IMR-90 (cell line): ENCODE data around the gene ORC1. TPM values are rescaled to one million over a fixed set of nuclear protein-coding genes. Genes with fewer than 3 reads are reported as not detected.

Experiments used
- ATAC-seq: fragments of 200-7000 bp; cut with Tn5 transposase; 2 replicates; pipeline ENCODE4 v1.9.1; 2020; ENCODE audit warnings: low read depth, mild to moderate bottlenecking, moderate library complexity
- BruUV-seq: library from RNA; stranded (reverse); fragments of 400-500 nt; replicated peaks from 2 replicates; lab custom pipeline; 2021; lab: Mats Ljungman, UMichigan
- CTCF ChIA-PET: fragments of 300-600 bp; formaldehyde crosslinking; extraction: SDS; loops from one replicate; lab custom pipeline; 2021; ENCODE audit warnings: antibody characterized with exemption; lab: Yijun Ruan, JAX
- POLR2A ChIA-PET: fragments of 300-600 bp; sonication (Branson Sonifier 250); formaldehyde crosslinking; loops from one replicate; lab custom pipeline; 2022; ENCODE audit warnings: antibody characterized with exemption; ENCODE audit not compliant: unreplicated experiment; lab: Charles Lee
- DNase-seq: peaks from one replicate; pipeline ENCODE4 v3.0.0; 2013
- H2AFZ ChIP-seq: replicated peaks from 2 replicates; pipeline ENCODE3; 2013; ENCODE audit warnings: low read length, mild to moderate bottlenecking; ENCODE audit not compliant: poor library complexity
- H2AK5ac ChIP-seq: 2 replicates; pipeline ENCODE4 v1.6.1; 2013; ENCODE audit warnings: low read depth, low read length, inconsistent platforms
- H2AK9ac ChIP-seq: replicated peaks from 2 replicates; pipeline ENCODE3; 2013; ENCODE audit warnings: mild to moderate bottlenecking, low read depth, low read length, moderate library complexity; ENCODE audit not compliant: poor library complexity
- H2BK120ac ChIP-seq: 2 replicates; pipeline ENCODE4 v1.6.1; 2013; ENCODE audit warnings: low read depth, low read length, inconsistent platforms
- H2BK15ac ChIP-seq: 3 replicates; pipeline ENCODE4 v1.6.1; 2013; ENCODE audit warnings: low read depth, low read length, inconsistent platforms
- H2BK20ac ChIP-seq: 2 replicates; pipeline ENCODE4 v1.6.1; 2013; ENCODE audit warnings: low read depth, mild to moderate bottlenecking, inconsistent platforms, low read length, moderate library complexity
- H2BK5ac ChIP-seq: 2 replicates; pipeline ENCODE4 v1.6.1; 2013; ENCODE audit warnings: mild to moderate bottlenecking, low read depth, low read length, inconsistent platforms; ENCODE audit not compliant: poor library complexity, severe bottlenecking
- H3K14ac ChIP-seq: replicated peaks from 2 replicates; pipeline ENCODE4 v1.6.1; 2013; ENCODE audit warnings: low read depth, low read length, inconsistent platforms
- H3K18ac ChIP-seq: 2 replicates; pipeline ENCODE4 v1.6.1; 2013; ENCODE audit warnings: low read depth, low read length, control low read depth
- H3K23ac ChIP-seq: 2 replicates; pipeline ENCODE4 v1.6.1; 2013; ENCODE audit warnings: low read depth, low read length, inconsistent platforms
- H3K27ac ChIP-seq: 2 replicates; pipeline ENCODE4 v1.5.1; 2013; ENCODE audit warnings: mild to moderate bottlenecking, control low read depth, low read length; ENCODE audit not compliant: insufficient read depth
- H3K27me3 ChIP-seq: 2 replicates; pipeline ENCODE4 v1.6.1; 2013; ENCODE audit warnings: low read length; ENCODE audit not compliant: control insufficient read depth, insufficient read depth
- H3K36me3 ChIP-seq: 2 replicates; pipeline ENCODE4 v1.6.1; 2013; ENCODE audit warnings: low read length, mixed read lengths; ENCODE audit not compliant: control insufficient read depth, insufficient read depth
- H3K4ac ChIP-seq: 2 replicates; pipeline ENCODE4 v1.6.1; 2013; ENCODE audit warnings: low read depth, low read length, inconsistent platforms
- H3K4me1 ChIP-seq: 2 replicates; pipeline ENCODE4 v1.6.1; 2013; ENCODE audit warnings: low read length, mixed read lengths; ENCODE audit not compliant: control insufficient read depth, insufficient read depth
- H3K4me2 ChIP-seq: 2 replicates; pipeline ENCODE4 v1.6.1; 2013; ENCODE audit warnings: low read depth, mild to moderate bottlenecking, control low read depth, low read length, moderate library complexity
- H3K4me3 ChIP-seq: 2 replicates; pipeline ENCODE4 v1.5.1; 2013; ENCODE audit warnings: low read depth, mild to moderate bottlenecking, control low read depth, low read length, moderate library complexity; ENCODE audit not compliant: insufficient read depth
- H3K56ac ChIP-seq: 2 replicates; pipeline ENCODE4 v1.6.1; 2013; ENCODE audit warnings: low read length, inconsistent platforms; ENCODE audit not compliant: insufficient read depth; ENCODE audit errors: extremely low read depth
- H3K79me1 ChIP-seq, 2 experiments: 2 replicates each; pipeline ENCODE4 v1.6.1; 2013; ENCODE audit warnings: low read length in 2 of 2, inconsistent platforms in 1 of 2, low read depth in 1 of 2
- H3K9ac ChIP-seq: 2 replicates; pipeline ENCODE4 v1.6.1; 2013; ENCODE audit warnings: low read depth, low read length, control low read depth
- H3K9me1 ChIP-seq: 2 replicates; pipeline ENCODE4 v1.6.1; 2013; ENCODE audit warnings: low read length, inconsistent platforms; ENCODE audit not compliant: insufficient read depth
- H3K9me3 ChIP-seq: 2 replicates; pipeline ENCODE4 v1.6.1; 2013; ENCODE audit warnings: low read length; ENCODE audit not compliant: control insufficient read depth, insufficient read depth
- H4K20me1 ChIP-seq: 2 replicates; pipeline ENCODE4 v1.6.1; 2013; ENCODE audit warnings: low read length, inconsistent platforms; ENCODE audit not compliant: insufficient read depth
- H4K5ac ChIP-seq: 2 replicates; pipeline ENCODE4 v1.6.1; 2013; ENCODE audit warnings: mild to moderate bottlenecking, low read depth, low read length, control low read depth
- H4K8ac ChIP-seq, 2 experiments: 2 replicates each; pipeline ENCODE4 v1.6.1; 2013; ENCODE audit warnings: low read depth in 2 of 2, low read length in 2 of 2, control low read depth in 1 of 2, inconsistent platforms in 1 of 2
- H4K91ac ChIP-seq: 2 replicates; pipeline ENCODE4 v1.6.1; 2013; ENCODE audit warnings: low read depth, low read length, inconsistent platforms; ENCODE audit not compliant: insufficient read depth
- BHLHE40 ChIP-seq: fragments of 150-350 bp; IDR thresholded peaks from 2 replicates; pipeline ENCODE4 v1.6.1; 2016; ENCODE audit warnings: mild to moderate bottlenecking, low read depth, low read length
- CTCF ChIP-seq: conservative IDR thresholded peaks from 2 replicates; pipeline ENCODE4 v1.5.1; 2012; ENCODE audit warnings: mild to moderate bottlenecking, low read depth, low read length, improper control_type of control experiment
- ELK1 ChIP-seq: fragments of 150-350 bp; IDR thresholded peaks from 2 replicates; pipeline ENCODE4 v1.6.1; 2016; ENCODE audit warnings: low read depth, mild to moderate bottlenecking, low read length, moderate library complexity, borderline replicate concordance
- FOS ChIP-seq: fragments of 150-350 bp; IDR thresholded peaks from 2 replicates; pipeline ENCODE4 v1.6.1; 2016; ENCODE audit warnings: low read depth, low read length
- RAD21 ChIP-seq: IDR thresholded peaks from 2 replicates; pipeline ENCODE4 v1.6.1; 2012; ENCODE audit warnings: low read length, improper control_type of control experiment
- USF2 ChIP-seq: fragments of 150-350 bp; IDR thresholded peaks from 2 replicates; pipeline ENCODE4 v1.6.1; 2017; ENCODE audit warnings: mild to moderate bottlenecking, antibody characterized with exemption, low read length, low read depth
- WGBS, 2 experiments: methylation state at CpG; one replicate each; pipeline versions ENCODE4 v1.1.5 to v1.1.7; 2013; ENCODE audit warnings: missing lambda C conversion rate in 2 of 2; ENCODE audit not compliant: insufficient read length in 1 of 2; ENCODE audit errors: extremely low coverage in 2 of 2; 5-methylcytosine and 5-hydroxymethylcytosine counted together
- dilution Hi-C: fragments of 300-500 bp; cut with HindIII; formaldehyde crosslinking; loops from one replicate; pipeline ENCODE4 v1.14.3; 2018; ENCODE audit warnings: low sequenced_read_pairs; ENCODE audit not compliant: unreplicated experiment
- in situ Hi-C: fragments of 300-500 bp; cut with MboI; formaldehyde crosslinking; loops from 3 replicates; pipeline ENCODE4 v1.14.3; 2019; ENCODE audit warnings: low sequenced_read_pairs, inconsistent platforms, mixed read lengths
- intact Hi-C: fragments of 100-400 bp; cut with micrococcal nuclease; formaldehyde crosslinking; loops from 2 replicates; pipeline ENCODE4 v1.10.0; 2022
- polyA plus RNA-seq, 3 experiments: library from polyadenylated mRNA; depleted of rRNA; stranded (reverse); fragments of >200 nt; gene quantifications; 2 replicates each; pipeline ENCODE4 v1.2.3, GENCODE V29; 2012; ENCODE audit warnings: low replicate concordance in 1 of 3
- total RNA-seq: library from RNA; depleted of rRNA; stranded (reverse); fragments of >200 nt; gene quantifications from 2 replicates; pipeline ENCODE4 v1.2.3, GENCODE V29; 2012

The ORC1 gene
- total and polyA plus RNA-seq, 2 of the 4 experiments (the other 2 are of a cell fraction): 6.3 to 10.6 TPM

GRCh38 chr1:52337439-52337838 is 66.8 kb downstream of the ORC1 start:
- H4K91ac ChIP-seq: no peak overlapping the region
- dilution Hi-C loops: no loop called here
- no peak overlapping the region for H2AK9ac ChIP-seq
- intact Hi-C loops: no loop called here
- no peak for TF ChIP-seq CTCF
- TF ChIP-seq USF2: no peak
- no peak for TF ChIP-seq RAD21
- TF ChIP-seq ELK1: no peak
- no peak for TF ChIP-seq FOS
- TF ChIP-seq BHLHE40: no peak
- peaks cover 5% of the 10 kb centered on the region; the same call in 1 of the 2 replicates for H3K9me1 ChIP-seq
- no peak overlapping the region for H2BK5ac ChIP-seq
- no peaks in the 10 kb centered on the region for H3K27me3 ChIP-seq
- in situ Hi-C loops: no loop called here
- ATAC-seq: no peak
- ChIA-PET CTCF (no interaction called here), POLR2A (no interaction called here)
- no peak overlapping the region for H3K9ac ChIP-seq
- no peaks in the 10 kb centered on the region for H3K79me1 ChIP-seq
- H3K36me3 ChIP-seq: no peaks in the 10 kb centered on the region
- no peak overlapping the region for H2AFZ ChIP-seq
- no peak overlapping the region for H4K8ac ChIP-seq
- no CpG with 5 or more reads among the region's 2 CpGs for WGBS, 2 experiments
- no peaks in the 10 kb centered on the region for H3K9me3 ChIP-seq
- no peak overlapping the region for H3K4ac ChIP-seq
- no peak for DNase-seq
- H2AK5ac ChIP-seq: no peak overlapping the region
- no TSS peak for BruUV-seq
- H2BK20ac ChIP-seq: no peak overlapping the region
- H3K27ac ChIP-seq: no peak overlapping the region
- H3K56ac ChIP-seq: no peak overlapping the region
- H3K18ac ChIP-seq: no peak overlapping the region
- no peak overlapping the region for H2BK120ac ChIP-seq
- no peak overlapping the region for H4K5ac ChIP-seq
- H2BK15ac ChIP-seq: no peak overlapping the region
- no peak overlapping the region for H3K14ac ChIP-seq
- no peaks in the 10 kb centered on the region for H3K4me1 ChIP-seq
- H4K20me1 ChIP-seq: no peaks in the 10 kb centered on the region
- no peak overlapping the region for H3K4me3 ChIP-seq
- no peak overlapping the region for H3K4me2 ChIP-seq
- H3K23ac ChIP-seq: no peak overlapping the region
